ACC112 (cell line): ENCODE measurements around the gene DRC3.

ENCODE experiments used
- H2AFZ ChIP-seq: fragments of 200-600 bp; sonication (generic); one replicate; pipeline ENCODE4 v1.6.0; 2017; ENCODE audit warnings: antibody characterized with exemption, low read length; ENCODE audit not compliant: unreplicated experiment
- H3K27ac ChIP-seq: fragments of 200-600 bp; sonication (generic); 2 replicates; pipeline ENCODE4 v1.5.1; 2014; ENCODE audit warnings: low read depth, mild to moderate bottlenecking, antibody characterized with exemption, low read length, moderate library complexity
- H3K27me3 ChIP-seq: fragments of 200-600 bp; sonication (generic); 2 replicates; pipeline ENCODE4 v1.6.1; 2014; ENCODE audit warnings: mild to moderate bottlenecking, antibody characterized with exemption, low read length, moderate library complexity, mixed read lengths; ENCODE audit not compliant: insufficient read depth
- H3K36me3 ChIP-seq: fragments of 200-600 bp; sonication (generic); 2 replicates; pipeline ENCODE4 v1.6.1; 2016; ENCODE audit warnings: mild to moderate bottlenecking, antibody characterized with exemption, low read length, moderate library complexity, mixed read lengths; ENCODE audit not compliant: insufficient read depth
- H3K4me1 ChIP-seq: fragments of 200-600 bp; sonication (generic); one replicate; pipeline ENCODE4 v1.6.1; 2016; ENCODE audit warnings: low read length, mixed read lengths; ENCODE audit not compliant: insufficient read depth, unreplicated experiment, control insufficient read depth
- H3K4me3 ChIP-seq: fragments of 200-600 bp; sonication (generic); 2 replicates; pipeline ENCODE4 v1.5.1; 2014; ENCODE audit warnings: mild to moderate bottlenecking, low read depth, low read length
- H3K79me2 ChIP-seq: fragments of 200-600 bp; sonication (generic); one replicate; pipeline ENCODE4 v1.6.0; 2016; ENCODE audit warnings: low read length; ENCODE audit not compliant: control insufficient read depth, unreplicated experiment, insufficient read depth

The DRC3 gene

DNA sequence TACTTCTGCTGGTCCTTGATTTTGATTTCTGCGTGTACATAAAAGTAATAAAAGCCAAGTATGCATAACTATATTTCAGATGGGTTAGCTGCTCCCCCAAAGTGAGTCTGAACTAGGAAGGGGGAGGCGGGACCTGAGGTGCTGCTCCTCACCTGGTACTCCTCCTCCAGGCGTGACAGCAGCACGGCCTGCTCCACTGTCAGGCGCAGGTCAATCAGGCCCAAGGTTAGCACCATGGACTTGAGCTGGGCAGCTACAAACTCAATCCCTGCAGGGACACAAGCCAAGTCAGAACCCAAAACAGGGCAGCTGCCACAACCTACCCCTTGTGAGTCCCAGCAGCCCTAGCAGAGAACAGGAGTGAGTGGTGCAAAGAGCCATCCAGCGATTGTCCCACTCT, 48.3 kb downstream of the DRC3 start:
- no peaks in the 10 kb centered on the region for H3K27me3 ChIP-seq
- H3K4me3 ChIP-seq = no peak overlapping the region
- H3K4me1 ChIP-seq = peaks cover 11% of the 10 kb centered on the region

GRCh38 chr17:18021372-18021771, 48.7 kb downstream of the DRC3 start:
- H3K27ac ChIP-seq = no peak overlapping the region
- H3K79me2 ChIP-seq = no peaks in the 10 kb centered on the region
- no peaks in the 10 kb centered on the region for H3K36me3 ChIP-seq
- no peak overlapping the region for H2AFZ ChIP-seq
- H3K4me1 ChIP-seq = peaks cover 15% of the 10 kb centered on the region
- H3K4me3 ChIP-seq = no peak overlapping the region
- no peaks in the 10 kb centered on the region for H3K27me3 ChIP-seq

More for the DNA sequence above, 48.3 kb downstream of the DRC3 start:
- no peak overlapping the region for H3K27ac ChIP-seq
- H3K36me3 ChIP-seq = no peaks in the 10 kb centered on the region
- no peak overlapping the region for H2AFZ ChIP-seq
- H3K79me2 ChIP-seq = no peaks in the 10 kb centered on the region

DNA sequence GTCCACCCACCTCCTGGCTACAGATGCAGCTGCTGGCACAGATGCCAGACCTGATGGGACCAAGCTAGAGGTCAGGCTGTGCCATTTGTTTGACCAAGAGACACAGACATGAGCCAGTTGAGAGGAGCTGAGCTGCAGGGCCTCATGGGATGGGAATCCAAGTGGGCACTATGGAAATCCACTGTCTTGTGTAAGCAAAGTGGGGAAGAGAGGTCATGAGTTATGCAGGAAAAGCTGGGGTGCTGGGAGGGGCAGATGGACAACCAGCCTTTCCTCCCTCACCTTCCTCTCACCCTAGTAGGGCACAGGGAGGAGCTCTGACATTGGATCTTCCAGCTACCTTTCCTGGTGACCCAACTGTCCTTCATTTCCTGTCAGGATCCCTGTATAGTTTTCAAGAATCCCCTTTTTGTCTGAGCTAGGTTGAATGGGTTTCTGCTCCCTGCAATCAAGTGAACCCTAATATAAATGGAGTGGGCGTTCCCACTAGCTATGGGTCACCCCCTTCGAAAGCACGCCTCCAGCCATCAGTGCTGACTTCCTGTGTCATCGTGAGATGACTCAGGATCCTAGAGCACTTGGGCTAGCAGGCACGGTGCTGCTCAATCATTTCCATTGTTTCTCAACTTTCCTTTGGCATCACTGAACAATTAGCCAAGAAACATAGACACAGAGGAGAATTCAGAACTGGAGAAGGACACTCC, 52.7 kb downstream of the DRC3 start:
- H3K4me1 ChIP-seq = peaks cover 18% of the 10 kb centered on the region
- H3K27me3 ChIP-seq = no peaks in the 10 kb centered on the region
- H3K4me3 ChIP-seq = no peak overlapping the region
- H3K79me2 ChIP-seq = no peaks in the 10 kb centered on the region
- peak overlapping the region; percentile 56; the same call in 1 of the 2 replicates for H3K27ac ChIP-seq
- no peaks in the 10 kb centered on the region for H3K36me3 ChIP-seq
- H2AFZ ChIP-seq = no peak overlapping the region

DNA sequence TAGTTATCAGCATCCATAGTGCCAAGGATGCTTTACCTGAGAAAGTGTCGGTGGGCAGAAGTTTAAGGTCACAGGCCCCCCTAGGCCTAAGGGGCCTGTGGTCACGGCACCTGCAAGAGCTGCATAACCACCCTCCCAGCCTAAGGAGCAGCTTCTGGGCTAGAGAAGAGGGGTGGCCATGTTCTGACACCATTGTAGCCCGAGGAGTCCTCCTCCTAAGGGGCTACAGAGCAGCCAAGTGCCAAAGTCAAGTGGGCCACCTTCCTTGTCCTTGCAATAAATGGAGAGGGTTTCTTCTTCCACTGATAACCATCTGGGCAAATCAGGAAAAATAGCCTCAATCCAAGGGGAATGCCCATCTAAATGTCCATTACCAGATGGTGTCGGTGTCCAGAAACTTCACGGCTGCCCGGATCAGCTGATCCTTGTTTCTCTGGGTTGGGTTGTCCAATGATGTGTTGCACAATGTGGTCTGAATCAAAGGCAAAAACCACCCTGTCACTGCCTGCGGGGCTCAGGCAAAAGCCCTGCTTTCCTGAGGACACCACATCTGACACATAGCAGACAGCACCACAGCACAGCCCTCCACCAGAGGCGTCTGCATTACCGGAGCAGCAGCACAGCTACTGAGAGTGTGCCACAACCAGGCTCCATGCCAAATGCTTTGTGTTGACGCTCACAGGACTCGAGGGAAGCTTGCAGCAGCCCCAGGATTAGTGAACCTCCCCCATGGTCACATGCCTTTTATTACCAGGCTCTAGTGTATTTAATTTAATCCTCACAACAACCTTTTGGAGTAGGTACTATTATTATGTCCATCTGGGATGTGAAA, 53.5 kb downstream of the DRC3 start:
- H2AFZ ChIP-seq = no peak overlapping the region
- H3K36me3 ChIP-seq = no peaks in the 10 kb centered on the region
- peaks cover 18% of the 10 kb centered on the region for H3K4me1 ChIP-seq
- no peak overlapping the region for H3K4me3 ChIP-seq
- no peaks in the 10 kb centered on the region for H3K27me3 ChIP-seq
- H3K79me2 ChIP-seq = no peaks in the 10 kb centered on the region
- H3K27ac ChIP-seq = peak overlapping the region; percentile 56; the same call in 1 of the 2 replicates

DNA sequence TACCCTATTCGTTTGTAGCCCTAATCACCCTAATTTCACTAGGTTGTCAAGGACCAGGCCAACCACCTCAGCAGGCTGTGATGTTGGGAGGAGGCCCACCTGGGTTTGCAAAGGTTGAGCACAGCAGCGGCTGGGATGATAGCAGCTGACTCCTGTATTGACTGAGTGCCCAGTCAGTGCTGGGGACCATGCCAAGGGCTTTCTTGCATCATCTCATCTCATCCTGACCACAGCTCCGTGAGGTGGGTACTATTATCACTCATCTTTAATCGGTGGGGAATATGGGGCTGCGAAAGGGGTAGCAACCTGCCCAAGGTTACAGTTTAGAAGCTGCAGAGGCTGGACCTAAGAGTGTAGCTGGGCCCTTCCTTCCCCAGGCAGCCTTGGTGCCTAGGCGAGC, 54.6 kb downstream of the DRC3 start:
- Histone ChIP-seq H3K4me3 (no peak overlapping the region), H3K27ac (no peak overlapping the region), H3K27me3 (no peaks in the 10 kb centered on the region), H2AFZ (no peak overlapping the region), H3K36me3 (no peaks in the 10 kb centered on the region), H3K79me2 (no peaks in the 10 kb centered on the region), H3K4me1 (peaks cover 26% of the 10 kb centered on the region)

GRCh38 chr17:18028114-18028951, 55.7 kb downstream of the DRC3 start:
- Histone ChIP-seq H3K27me3 (no peaks in the 10 kb centered on the region), H3K4me3 (no peak overlapping the region), H3K36me3 (no peaks in the 10 kb centered on the region), H3K79me2 (peaks cover 3% of the 10 kb centered on the region), H3K27ac (no peak overlapping the region), H2AFZ (no peak overlapping the region), H3K4me1 (peaks cover 32% of the 10 kb centered on the region)

DNA sequence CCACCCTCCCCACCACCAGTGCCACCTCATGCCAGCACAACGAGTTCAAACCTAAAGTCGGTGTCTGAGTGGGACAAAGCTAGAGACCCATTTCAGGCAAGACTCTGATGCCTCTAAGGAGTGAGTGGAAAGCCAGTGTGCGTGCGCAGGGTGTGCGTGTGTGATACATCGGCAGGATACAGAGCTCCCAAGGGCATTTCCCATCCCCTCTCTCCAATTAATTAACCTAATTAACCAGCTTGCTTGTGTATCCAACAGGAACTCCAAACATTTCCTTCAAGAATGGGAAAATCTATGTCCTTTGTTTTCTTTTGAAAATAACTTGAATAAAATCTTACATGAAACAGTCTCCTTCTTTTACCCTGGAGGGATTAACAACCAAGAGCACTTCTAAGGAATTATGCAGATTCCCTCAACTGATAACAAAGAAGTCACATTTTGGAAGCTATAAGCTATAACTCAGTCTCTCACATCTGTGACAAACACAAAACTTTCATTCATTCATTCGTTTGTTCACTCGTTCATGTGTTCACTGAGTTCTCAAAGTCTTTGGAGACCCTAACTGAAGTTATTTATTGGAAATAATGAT, 56.4 kb downstream of the DRC3 start:
- Histone ChIP-seq H3K4me3 (no peak overlapping the region), H3K27me3 (no peaks in the 10 kb centered on the region), H3K79me2 (peaks cover 5% of the 10 kb centered on the region), H3K36me3 (no peaks in the 10 kb centered on the region), H3K27ac (no peak overlapping the region), H2AFZ (no peak overlapping the region), H3K4me1 (peaks cover 33% of the 10 kb centered on the region)

DNA sequence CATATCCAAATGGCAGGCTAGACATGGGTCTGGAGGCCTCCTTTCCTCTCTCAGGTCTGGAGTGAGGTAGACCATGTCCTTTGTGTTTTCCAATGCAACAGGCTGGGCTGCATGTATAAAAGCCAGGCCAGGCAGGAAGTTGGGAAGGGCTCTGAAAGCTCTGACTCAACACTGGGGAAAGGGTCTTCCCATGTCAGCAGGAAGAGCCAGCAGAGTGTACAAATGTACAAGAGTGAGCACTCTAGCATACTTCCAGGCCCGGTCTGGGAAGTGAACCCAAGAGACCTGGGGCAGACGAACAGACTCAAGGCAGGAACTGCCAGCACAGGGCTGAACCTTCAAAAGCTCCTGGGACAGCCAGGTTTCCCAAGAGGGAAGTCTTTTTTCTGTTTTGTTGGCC, 59.3 kb downstream of the DRC3 start:
- Histone ChIP-seq H3K79me2 (peaks cover 8% of the 10 kb centered on the region), H3K27ac (peak overlapping the region; percentile 33), H2AFZ (peak overlapping the region; percentile 11)

DNA sequence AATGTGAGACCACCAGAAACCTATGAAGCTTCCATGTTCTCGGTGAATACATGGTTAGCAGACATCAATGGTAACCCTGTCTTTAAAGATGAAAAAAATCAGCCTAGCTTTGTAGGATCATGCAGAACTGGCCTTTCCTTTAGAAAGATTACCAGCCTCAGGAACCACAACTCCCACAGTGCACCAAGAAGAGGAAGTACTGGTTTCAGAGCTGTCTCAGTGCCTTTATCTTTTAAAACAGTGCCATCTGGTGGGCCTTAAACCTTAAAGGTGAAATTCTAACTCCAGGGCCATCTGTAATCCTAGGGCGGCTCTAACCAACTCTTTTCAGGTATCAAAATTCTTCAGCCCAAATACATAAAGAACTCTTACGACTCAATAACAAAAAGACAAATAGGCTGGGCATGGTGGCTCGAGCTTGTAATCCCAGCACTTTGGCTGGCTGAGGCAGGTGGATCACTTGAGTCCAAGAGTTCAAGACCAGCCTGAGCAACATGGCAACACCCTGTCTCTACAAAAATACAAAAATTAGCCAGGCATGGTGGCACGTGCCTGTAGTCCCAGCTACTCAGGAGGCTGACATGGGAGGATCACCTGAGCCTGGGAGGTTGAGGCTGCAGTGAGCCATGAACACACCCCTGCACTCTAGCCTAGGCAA, 60.9 kb downstream of the DRC3 start:
- H3K79me2 ChIP-seq = peaks cover 21% of the 10 kb centered on the region
- peaks cover 24% of the 10 kb centered on the region for H3K4me1 ChIP-seq
- H3K27me3 ChIP-seq = no peaks in the 10 kb centered on the region
- H3K4me3 ChIP-seq = no peak overlapping the region
- no peaks in the 10 kb centered on the region for H3K36me3 ChIP-seq
- H3K27ac ChIP-seq = no peak overlapping the region
- no peak overlapping the region for H2AFZ ChIP-seq

More for the DNA sequence above, 59.3 kb downstream of the DRC3 start:
- Histone ChIP-seq H3K4me1 (peaks cover 15% of the 10 kb centered on the region), H3K4me3 (no peak overlapping the region), H3K36me3 (no peaks in the 10 kb centered on the region), H3K27me3 (no peaks in the 10 kb centered on the region)

DNA sequence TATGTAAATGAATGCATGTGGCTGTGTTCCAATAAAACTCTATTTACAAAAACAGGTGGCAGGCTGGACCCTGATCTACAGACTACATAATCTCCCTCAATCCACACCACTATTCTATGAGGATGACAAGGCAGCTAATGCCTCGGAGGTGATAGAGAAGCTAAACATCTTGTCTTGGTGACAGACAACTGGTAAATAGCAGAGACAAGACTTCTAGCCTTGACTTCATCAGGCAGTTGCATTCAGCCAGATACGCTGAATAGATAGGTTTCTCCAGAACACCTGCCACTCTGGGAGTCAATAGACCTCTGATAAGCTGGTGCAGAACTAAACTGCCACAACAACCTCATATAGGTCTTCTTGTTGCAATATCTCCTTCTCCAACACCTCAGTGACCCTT, 63.0 kb downstream of the DRC3 start:
- Histone ChIP-seq H3K27me3 (no peaks in the 10 kb centered on the region), H3K27ac (no peak overlapping the region), H2AFZ (no peak overlapping the region), H3K36me3 (no peaks in the 10 kb centered on the region), H3K79me2 (peaks cover 26% of the 10 kb centered on the region), H3K4me1 (peaks cover 30% of the 10 kb centered on the region), H3K4me3 (no peak overlapping the region)
